Neural progenitor cell (in vitro differentiated cells): ENCODE data around the gene R3HDM4.

Source experiments
- CTCF ChIP-seq: fragments of 200-600 bp; sonication (generic); IDR thresholded peaks from 2 replicates; pipeline ENCODE4 v1.5.1; 2017; ENCODE audit warnings: antibody characterized with exemption, mild to moderate bottlenecking
- EZH2phosphoT487 ChIP-seq: fragments of 200-600 bp; sonication (generic); IDR thresholded peaks from 2 replicates; pipeline ENCODE4 v1.6.1; 2017; ENCODE audit warnings: antibody characterized with exemption

GRCh38 chr19:858284-858683 lies 54.7 kb downstream of the R3HDM4 start:
- TF ChIP-seq CTCF = no peak
- no peak for TF ChIP-seq EZH2phosphoT487
